Stimulated activated CD4-positive, alpha-beta T cell treated with anti-CD3 and anti-CD28 coated beads, Interleukin-2, amount 100 ng/mL, for 48 hours (primary cell): ENCODE measurements around the gene FYN.
A peak's percentile ranks its signal among the peaks of the same experiment; 100 is the strongest.

Experiments used
- DNase-seq, 2 donors: peaks; one replicate each; pipeline ENCODE4 v3.0.0-alpha.2; 2020

The FYN gene

GRCh38 chr6:111720931-111721496, 152.2 kb downstream of the FYN start:
- DNase-seq = no peak

GRCh38 chr6:111718990-111719389, 154.3 kb downstream of the FYN start:
- no peak for DNase-seq

GRCh38 chr6:111718326-111718725, 154.9 kb downstream of the FYN start:
- no peak for DNase-seq

GRCh38 chr6:111717621-111718020, 155.6 kb downstream of the FYN start:
- no peak for DNase-seq

- DNase-seq = no peak
These were observed 156.9 kb downstream of the FYN start for GRCh38 chr6:111716325-111716724.

- DNase-seq = no peak
These were observed 157.9 kb downstream of the FYN start for GRCh38 chr6:111715321-111715720.

GRCh38 chr6:111714416-111715270, 158.6 kb downstream of the FYN start:
- DNase-seq = no peak

GRCh38 chr6:111713811-111714210, 159.4 kb downstream of the FYN start:
- no peak for DNase-seq

GRCh38 chr6:111713236-111713635, 160.0 kb downstream of the FYN start:
- DNase-seq = no peak

- no peak for DNase-seq
These were observed 161.1 kb downstream of the FYN start for GRCh38 chr6:111711984-111712752.

GRCh38 chr6:111711476-111711875, 161.8 kb downstream of the FYN start:
- no peak for DNase-seq

- DNase-seq = no peak
These were observed 162.3 kb downstream of the FYN start for GRCh38 chr6:111710911-111711310.

GRCh38 chr6:111710439-111710838, 162.8 kb downstream of the FYN start:
- DNase-seq = no peak

- DNase-seq = peak in 1 of 2 donors; percentile 40
These were observed 163.4 kb downstream of the FYN start for GRCh38 chr6:111709615-111710398.

- DNase-seq = no peak
These were observed 164.1 kb downstream of the FYN start for GRCh38 chr6:111709201-111709600.

- no peak for DNase-seq
These were observed 165.5 kb downstream of the FYN start for GRCh38 chr6:111707773-111708172.

GRCh38 chr6:111706841-111707391, 166.3 kb downstream of the FYN start:
- no peak for DNase-seq

GRCh38 chr6:111703723-111704122, 169.5 kb downstream of the FYN start:
- DNase-seq = no peak

- DNase-seq = no peak
These were observed 171.0 kb downstream of the FYN start for GRCh38 chr6:111702268-111702667.

- DNase-seq = no peak
These were observed 172.1 kb downstream of the FYN start for GRCh38 chr6:111701146-111701545.

GRCh38 chr6:111700135-111700690, 173.0 kb downstream of the FYN start:
- no peak for DNase-seq

GRCh38 chr6:111699123-111699522, 174.1 kb downstream of the FYN start:
- no peak for DNase-seq
